GM12878 (cell line): ENCODE data around the gene EPHA10.

Experiments used
- CTCF ChIP-seq, 3 experiments: IDR thresholded peaks in 2 of 3; conservative IDR thresholded peaks in 1 of 3; 2 replicates each; pipeline ENCODE4 v1.5.1; 2011; ENCODE audit warnings: low read depth in 3 of 3, low read length in 3 of 3, mild to moderate bottlenecking in 3 of 3, control low read depth in 2 of 3, moderate library complexity in 2 of 3, inconsistent platforms in 1 of 3, mixed read lengths in 1 of 3; ENCODE audit not compliant: control insufficient read depth in 2 of 3, insufficient read depth in 1 of 3; ENCODE audit errors: extremely low read depth in 1 of 3
- EZH2 ChIP-seq: IDR thresholded peaks from 2 replicates; pipeline ENCODE4 v1.6.1; 2012; ENCODE audit warnings: low read depth, mild to moderate bottlenecking, control low read depth, inconsistent platforms, low read length, borderline replicate concordance; ENCODE audit not compliant: control insufficient read depth
- FOXM1 ChIP-seq: IDR thresholded peaks from 2 replicates; pipeline ENCODE4 v1.6.1; 2012; ENCODE audit warnings: low read depth, mild to moderate bottlenecking, inconsistent platforms, low read length, moderate library complexity
- MEF2A ChIP-seq: IDR thresholded peaks from 2 replicates; pipeline ENCODE4 v1.6.1; 2011; ENCODE audit warnings: low read depth, mild to moderate bottlenecking, low read length, moderate library complexity; ENCODE audit not compliant: insufficient read depth
- ZNF274 ChIP-seq: IDR thresholded peaks from one replicate; pipeline ENCODE4 v1.8.0; 2011; ENCODE audit not compliant: insufficient read length, insufficient read depth

GRCh38 chr1:37672136-37672870 is 92.6 kb downstream of the EPHA10 start:
- TF ChIP-seq EZH2 (no peak), MEF2A (no peak), ZNF274 (no peak), CTCF (IDR thresholded peaks at IDR 0.05 in 2 of 3, conservative IDR thresholded peaks at IDR 0.05 in 1 of 3; ENCODE audit: control insufficient read depth in 2 of 3, extremely low read depth in 1 of 3, insufficient read depth in 1 of 3, low read depth in 3 of 3, low read length in 3 of 3) (no peak), FOXM1 (no peak)
